Natural killer cell (primary cell): ENCODE results near the gene STK39. TPM values are rescaled to one million over a fixed set of nuclear protein-coding genes. Genes with fewer than 3 reads are reported as not detected.

Experiments
- ATAC-seq, 3 donors: fragments of 150-1000 bp in 2 of 3; fragments of 200-7000 bp in 1 of 3; cut with Tn5 transposase; 1 replicate in 1 of 3; 2 replicates in 2 of 3; pipeline ENCODE4 v1.10.0; 2021; ENCODE audit warnings: mild to moderate bottlenecking in 2 of 3, moderate library complexity in 2 of 3
- DNase-seq, 2 donors: peaks; one replicate each; pipeline versions ENCODE4 v3.0.0 to v3.0.0-alpha.2; 2013 to 2021; ENCODE audit warnings: mixed read lengths in 1 of 2
- H3K27ac ChIP-seq: one replicate; pipeline ENCODE4 v1.5.1; 2013; ENCODE audit warnings: mild to moderate bottlenecking, low read length
- H3K27me3 ChIP-seq: one replicate; pipeline ENCODE4 v1.6.1; 2013; ENCODE audit warnings: low read length; ENCODE audit not compliant: control insufficient read depth, insufficient read depth
- H3K36me3 ChIP-seq: one replicate; pipeline ENCODE4 v1.6.1; 2013; ENCODE audit warnings: low read length; ENCODE audit not compliant: control insufficient read depth, insufficient read depth
- H3K4me1 ChIP-seq: one replicate; pipeline ENCODE4 v1.6.1; 2013; ENCODE audit warnings: low read length; ENCODE audit not compliant: control insufficient read depth, insufficient read depth
- H3K4me3 ChIP-seq: one replicate; pipeline ENCODE4 v1.5.1; 2013; ENCODE audit warnings: low read length
- H3K9me3 ChIP-seq: one replicate; pipeline ENCODE4 v1.6.1; 2013; ENCODE audit warnings: low read length; ENCODE audit not compliant: control insufficient read depth, insufficient read depth
- H3K27ac Mint-ChIP-seq, 2 donors: one replicate each; pipeline ENCODE4 v1.8.0; 2022; ENCODE audit warnings: mild to moderate bottlenecking in 2 of 2, mixed read lengths in 2 of 2, moderate library complexity in 1 of 2
- H3K27me3 Mint-ChIP-seq, 2 donors: one replicate each; pipeline ENCODE4 v1.8.0; 2022; ENCODE audit warnings: low read depth in 2 of 2, mixed read lengths in 2 of 2
- H3K36me3 Mint-ChIP-seq: one replicate; pipeline ENCODE4 v1.8.0; 2022; ENCODE audit warnings: mixed read lengths
- H3K4me1 Mint-ChIP-seq, 2 donors: one replicate each; pipeline ENCODE4 v1.8.0; 2022; ENCODE audit warnings: mixed read lengths in 2 of 2
- H3K4me3 Mint-ChIP-seq: one replicate; pipeline ENCODE4 v1.8.0; 2022; ENCODE audit warnings: mild to moderate bottlenecking, moderate library complexity, mixed read lengths
- H3K9me3 Mint-ChIP-seq, 2 donors: one replicate each; pipeline ENCODE4 v1.8.0; 2022; ENCODE audit warnings: mixed read lengths in 2 of 2
- CTCF ChIP-seq: fragments of 200-600 bp; IDR thresholded peaks from one replicate; pipeline ENCODE4 v1.8.0; 2022; ENCODE audit warnings: antibody characterized with exemption
- WGBS: methylation state at CpG from one replicate; pipeline ENCODE4 v1.1.7; 2013; ENCODE audit warnings: missing lambda C conversion rate; ENCODE audit not compliant: insufficient coverage; 5-methylcytosine and 5-hydroxymethylcytosine counted together
- intact Hi-C: fragments of 100-400 bp; cut with micrococcal nuclease; formaldehyde crosslinking; loops from one replicate; pipeline ENCODE4 v1.14.2; 2022
- total RNA-seq, 4 donors: library from RNA; stranded (reverse); fragments of 120-200 nt in 1 of 4; gene quantifications; one replicate each; pipeline versions ENCODE4 v1.2.3 to v1.2.4, GENCODE V29; 2013 to 2022

STK39 gene
- total RNA-seq, 3 donors from 2014 or later (not counting 1 experiment from before 2014, with no cell fraction given), result 53.3 to 79.3 (median 66.6) TPM

GRCh38 chr2:168180914-168181313 is 66.5 kb downstream of the STK39 start:
- WGBS, result 100% methylated on average over 3 of the region's 3 CpGs
- Histone ChIP-seq H3K36me3 (peaks cover 13% of the 10 kb centered on the region), H3K4me3 (no peak overlapping the region), H3K27ac (no peak overlapping the region), H3K4me1 (peaks cover 17% of the 10 kb centered on the region), H3K9me3 (no peaks in the 10 kb centered on the region), H3K27me3 (no peaks in the 10 kb centered on the region)
- DNase-seq (no peak), ATAC-seq (no peak)
- Mint-ChIP-seq H3K27ac (peak overlapping the region in 1 of 2 donors; percentile 77), H3K4me1 (peaks cover 80 to 94% of the 10 kb centered on the region in 2 donors), H3K9me3 (no peaks in the 10 kb centered on the region), H3K27me3 (no peaks in the 10 kb centered on the region), H3K36me3 (no peaks in the 10 kb centered on the region), H3K4me3 (no peak overlapping the region)
- intact Hi-C loops, result no loop called here
- no peak for TF ChIP-seq CTCF

- no peak overlapping the region for H3K4me3 ChIP-seq
- H3K4me3 Mint-ChIP-seq, result no peak overlapping the region
- H3K27me3 ChIP-seq, result no peaks in the 10 kb centered on the region
- DNase-seq (no peak), ATAC-seq (no peak)
- no peaks in the 10 kb centered on the region for H3K9me3 Mint-ChIP-seq
- H3K9me3 ChIP-seq, result no peaks in the 10 kb centered on the region
- no peak overlapping the region for H3K27ac ChIP-seq
- peak overlapping the region in 1 of 2 donors; percentile 70 for H3K27ac Mint-ChIP-seq
- H3K4me1 Mint-ChIP-seq, result peaks cover 76 to 90% of the 10 kb centered on the region in 2 donors
- TF ChIP-seq CTCF, result no peak
- H3K27me3 Mint-ChIP-seq, result no peaks in the 10 kb centered on the region
- intact Hi-C loops, result no loop called here
- no peaks in the 10 kb centered on the region for H3K36me3 Mint-ChIP-seq
- 91% methylated on average over 5 of the region's 5 CpGs for WGBS
- H3K4me1 ChIP-seq, result peaks cover 17% of the 10 kb centered on the region
- H3K36me3 ChIP-seq, result peaks cover 13% of the 10 kb centered on the region
These were observed 66.9 kb downstream of the STK39 start for GRCh38 chr2:168180483-168180882.

- Histone ChIP-seq H3K9me3 (no peaks in the 10 kb centered on the region), H3K4me1 (peaks cover 21% of the 10 kb centered on the region), H3K4me3 (no peak overlapping the region), H3K36me3 (peaks cover 13% of the 10 kb centered on the region), H3K27ac (no peak overlapping the region), H3K27me3 (no peaks in the 10 kb centered on the region)
- 82% methylated on average over 5 of the region's 5 CpGs for WGBS
- no peak for TF ChIP-seq CTCF
- peaks cover 74 to 87% of the 10 kb centered on the region in 2 donors for H3K4me1 Mint-ChIP-seq
- no peaks in the 10 kb centered on the region for H3K9me3 Mint-ChIP-seq
- ATAC-seq (no peak), DNase-seq (no peak)
- no peaks in the 10 kb centered on the region for H3K27me3 Mint-ChIP-seq
- H3K4me3 Mint-ChIP-seq, result no peak overlapping the region
- intact Hi-C loops, result no loop called here
- H3K36me3 Mint-ChIP-seq, result no peaks in the 10 kb centered on the region
- peak overlapping the region; percentile 64 to 70 for H3K27ac Mint-ChIP-seq
These were observed 67.8 kb downstream of the STK39 start for GRCh38 chr2:168179592-168179991.
